A549 (cell line): ENCODE data around the gene POLR2H. TPM values are rescaled to one million over a fixed set of nuclear protein-coding genes. Genes with fewer than 3 reads are reported as not detected.

Experiments
- ATAC-seq, 2 experiments: fragments of 200-7000 bp in 1 of 2; fragments of >200 bp in 1 of 2; cut with Nextera tagmentation in 1 of 2; cut with Tn5 transposase in 1 of 2; 3 replicates each; pipeline versions ENCODE4 v1.8.0 to v1.9.1; 2018 to 2020; ENCODE audit warnings: mild to moderate bottlenecking in 1 of 2, moderate library complexity in 1 of 2
- CTCF ChIA-PET: fragments of 300-600 bp; sonication (Branson Sonifier 250); formaldehyde crosslinking; extraction: SDS; loops from one replicate; lab custom pipeline; 2021; ENCODE audit warnings: antibody characterized with exemption, inconsistent platforms; lab: Yijun Ruan, JAX
- POLR2A ChIA-PET: fragments of 350-600 bp; formaldehyde crosslinking; extraction: SDS; loops from one replicate; lab custom pipeline; 2021; ENCODE audit warnings: antibody characterized with exemption, inconsistent platforms; lab: Yijun Ruan, JAX
- DNase-seq, 2 experiments: peaks; one replicate each; pipeline versions ENCODE4 v3.0.0 to v3.0.0-alpha.2; 2011 to 2016; ENCODE audit warnings: low read depth in 1 of 2, low spot score in 1 of 2
- FAIRE-seq: peaks from 2 replicates; lab custom pipeline; 2011; peaks lifted over from hg19 to GRCh38; lab: Jason Lieb, UNC
- H3K27ac ChIP-seq, 2 experiments: fragments of >200 bp; sonication (Bioruptor Twin); formaldehyde crosslinking; 3 replicates each; pipeline ENCODE4 v1.5.1; 2016 to 2017
- H3K4me1 ChIP-seq: fragments of >200 bp; sonication (Bioruptor Twin); formaldehyde crosslinking; 3 replicates; pipeline ENCODE4 v1.6.1; 2016
- H3K4me2 ChIP-seq: fragments of >200 bp; sonication (Bioruptor Twin); formaldehyde crosslinking; 3 replicates; pipeline ENCODE4 v1.6.1; 2016
- H3K4me3 ChIP-seq: fragments of >200 bp; sonication (Bioruptor Twin); formaldehyde crosslinking; 3 replicates; pipeline ENCODE4 v1.5.1; 2016
- H3K9me3 ChIP-seq: fragments of >200 bp; sonication (Bioruptor Twin); formaldehyde crosslinking; 3 replicates; pipeline ENCODE4 v1.6.1; 2016
- BHLHE40 ChIP-seq: IDR thresholded peaks from 2 replicates; pipeline ENCODE4 v1.6.1; 2012; ENCODE audit warnings: low read depth, low read length, inconsistent platforms
- CBX2 ChIP-seq: fragments of 200-600 bp; sonication (generic); IDR thresholded peaks from 2 replicates; pipeline ENCODE4 v1.6.1; 2016; ENCODE audit warnings: low read depth, mild to moderate bottlenecking, borderline replicate concordance
- CBX8 ChIP-seq: fragments of 200-600 bp; sonication (generic); IDR thresholded peaks from 2 replicates; pipeline ENCODE4 v1.6.1; 2016
- CEBPB ChIP-seq, 2 experiments: fragments of >200 bp in 1 of 2; sonication (Bioruptor Twin) in 1 of 2; formaldehyde crosslinking in 1 of 2; IDR thresholded peaks; 2 replicates each; pipeline ENCODE4 v1.6.1; 2012 to 2016
- CHD2 ChIP-seq: fragments of 150-350 bp; IDR thresholded peaks from 2 replicates; pipeline ENCODE4 v1.6.1; 2014; ENCODE audit warnings: low read length; ENCODE audit not compliant: partially characterized antibody
- CHD4 ChIP-seq: fragments of 200-600 bp; sonication (generic); IDR thresholded peaks from 2 replicates; pipeline ENCODE4 v1.6.1; 2016; ENCODE audit warnings: antibody characterized with exemption, mild to moderate bottlenecking, borderline replicate concordance
- EHMT2 ChIP-seq: fragments of 200-600 bp; sonication (generic); IDR thresholded peaks from 2 replicates; pipeline ENCODE4 v1.6.1; 2016; ENCODE audit warnings: antibody characterized with exemption, low read depth, mild to moderate bottlenecking, moderate library complexity
- ESRRA ChIP-seq: fragments of 150-350 bp; IDR thresholded peaks from 2 replicates; pipeline ENCODE4 v1.6.1; 2014; ENCODE audit warnings: mild to moderate bottlenecking, low read length, borderline replicate concordance
- HDAC2 ChIP-seq: fragments of 200-600 bp; sonication (generic); IDR thresholded peaks from 2 replicates; pipeline ENCODE4 v1.6.1; 2016
- JUN ChIP-seq, 2 experiments: fragments of >200 bp; sonication (Bioruptor Twin); formaldehyde crosslinking; IDR thresholded peaks; 2 replicates in 1 of 2; 3 replicates in 1 of 2; pipeline ENCODE4 v1.6.1; 2016 to 2017
- KDM1A ChIP-seq: fragments of 200-600 bp; sonication (generic); IDR thresholded peaks from 2 replicates; pipeline ENCODE4 v1.6.1; 2016; ENCODE audit warnings: low read depth, mild to moderate bottlenecking
- KDM5A ChIP-seq: fragments of 200-600 bp; sonication (generic); IDR thresholded peaks from 2 replicates; pipeline ENCODE4 v1.6.1; 2016; ENCODE audit warnings: antibody characterized with exemption, mild to moderate bottlenecking
- MAFK ChIP-seq: fragments of 450-650 bp; IDR thresholded peaks from 2 replicates; pipeline ENCODE4 v1.6.1; 2014; ENCODE audit not compliant: partially characterized antibody
- MAX ChIP-seq: IDR thresholded peaks from 2 replicates; pipeline ENCODE4 v1.6.1; 2012
- MAZ ChIP-seq: fragments of 150-350 bp; IDR thresholded peaks from 2 replicates; pipeline ENCODE4 v1.6.1; 2014; ENCODE audit warnings: antibody characterized with exemption, low read depth, low read length, borderline replicate concordance
- MYC ChIP-seq: IDR thresholded peaks from 2 replicates; pipeline ENCODE4 v1.6.1; 2012; ENCODE audit warnings: mild to moderate bottlenecking, inconsistent platforms, low read length, improper control_type of control experiment, borderline replicate concordance
- POLR2A ChIP-seq: IDR thresholded peaks from 2 replicates; pipeline ENCODE4 v1.6.1; 2012; ENCODE audit warnings: mild to moderate bottlenecking, low read length
- POLR2AphosphoS2 ChIP-seq: conservative IDR thresholded peaks from 2 replicates; pipeline ENCODE4 v1.6.1; 2012; ENCODE audit warnings: low read length, improper control_type of control experiment, inconsistent platforms
- RARB ChIP-seq: fragments of 250-450 bp; sonication (Bioruptor Pico); IDR thresholded peaks from 2 replicates; pipeline ENCODE4 v1.8.0; 2021; ENCODE audit warnings: mild to moderate bottlenecking, moderate library complexity
- RCOR1 ChIP-seq: fragments of 150-350 bp; IDR thresholded peaks from 2 replicates; pipeline ENCODE4 v1.6.1; 2014; ENCODE audit warnings: antibody characterized with exemption, low read length, low read depth
- RFX5 ChIP-seq: fragments of 450-650 bp; IDR thresholded peaks from 2 replicates; pipeline ENCODE4 v1.7.1; 2014; ENCODE audit warnings: antibody characterized with exemption, mild to moderate bottlenecking, moderate library complexity
- SMC3 ChIP-seq: fragments of >200 bp; sonication (Bioruptor Twin); formaldehyde crosslinking; IDR thresholded peaks from 3 replicates; pipeline ENCODE4 v1.6.1; 2018; ENCODE audit warnings: inconsistent platforms
- SREBF2 ChIP-seq: fragments of 450-650 bp; IDR thresholded peaks from 2 replicates; pipeline ENCODE4 v1.6.1; 2014; ENCODE audit warnings: mild to moderate bottlenecking, moderate library complexity
- USF2 ChIP-seq: fragments of 450-650 bp; IDR thresholded peaks from 2 replicates; pipeline ENCODE4 v1.6.1; 2014; ENCODE audit warnings: antibody characterized with exemption
- ZFP36 ChIP-seq: fragments of 450-650 bp; IDR thresholded peaks from 2 replicates; pipeline ENCODE4 v1.6.1; 2014; ENCODE audit warnings: borderline replicate concordance; ENCODE audit not compliant: partially characterized antibody
- ZNF302 ChIP-seq: fragments of 250-450 bp; sonication (Bioruptor Pico); IDR thresholded peaks from 2 replicates; pipeline ENCODE4 v1.9.0; 2021; ENCODE audit warnings: inconsistent platforms, mild to moderate bottlenecking, moderate library complexity
- ZSCAN20 ChIP-seq: fragments of 250-450 bp; sonication (Bioruptor Pico); IDR thresholded peaks from 2 replicates; pipeline ENCODE4 v1.8.0; 2022; ENCODE audit warnings: mild to moderate bottlenecking, moderate library complexity
- WGBS: methylation state at CpG from one replicate; pipeline ENCODE4 v1.1.6; 2017; ENCODE audit errors: missing lambda C conversion rate; 5-methylcytosine and 5-hydroxymethylcytosine counted together
- polyA plus RNA-seq, 4 experiments: library from polyadenylated mRNA; depleted of rRNA in 3 of 4; stranded (reverse); fragments of >200 nt; fragmentation: RNase III in 1 of 4; extraction: RNeasy Plus Mini Kit Qiagen cat#74134 plus additional on column Dnase treatment in 1 of 4; gene quantifications; 2 replicates in 3 of 4; 3 replicates in 1 of 4; pipeline ENCODE4 v1.2.3, GENCODE V29; 2011 to 2017
- TF ChIP-seq, protein P1 (sequence below): fragments of >200 bp; sonication (Bioruptor Twin); formaldehyde crosslinking; IDR thresholded peaks from 2 replicates; pipeline ENCODE4 v1.6.1; 2016
- TF ChIP-seq, protein P2 (sequence below): fragments of 200-600 bp; sonication (generic); IDR thresholded peaks from 2 replicates; pipeline ENCODE4 v1.6.1; 2016; ENCODE audit warnings: antibody characterized with exemption, mild to moderate bottlenecking, moderate library complexity
- TF ChIP-seq, protein P3 (sequence below): IDR thresholded peaks from 2 replicates; pipeline ENCODE4 v1.6.1; 2012; ENCODE audit warnings: low read depth, borderline replicate concordance

The POLR2H gene
- polyA plus RNA-seq, 2 of the 4 experiments (the other 2 are of a cell fraction), result 104 to 127 TPM

- FAIRE-seq (no peak), ATAC-seq (no peak), DNase-seq (no peak)
- CTCF ChIA-PET, result interaction anchor here (0.6 to 0.9 kb wide), 2 partner anchors 9 to 25 kb away, joined by 3 to 4 read pairs; no protein-coding TSS in a partner anchor
- POLR2A ChIA-PET, result no interaction called here
- no peak overlapping the region for H3K4me2 ChIP-seq
- H3K4me3 ChIP-seq, result no peak overlapping the region
- TF ChIP-seq JUN (IDR thresholded peaks at IDR 0.05) (no peak), CHD4 (no peak), SREBF2 (no peak), EHMT2 (no peak), KDM5A (no peak), USF2 (no peak), CBX8 (no peak), RFX5 (no peak), HDAC2 (no peak), POLR2A (no peak), CEBPB (IDR thresholded peaks at IDR 0.05) (no peak), MYC (no peak), MAFK (no peak), ZNF302 (no peak)
- TF ChIP-seq, protein P1, sequence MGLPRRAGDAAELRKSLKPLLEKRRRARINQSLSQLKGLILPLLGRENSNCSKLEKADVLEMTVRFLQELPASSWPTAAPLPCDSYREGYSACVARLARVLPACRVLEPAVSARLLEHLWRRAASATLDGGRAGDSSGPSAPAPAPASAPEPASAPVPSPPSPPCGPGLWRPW, result no peak
- 100% methylated on average over 3 of the region's 3 CpGs for WGBS
- H3K4me1 ChIP-seq, result peaks cover 25% of the 10 kb centered on the region; the same call in 1 of the 3 replicates
- H3K9me3 ChIP-seq, result no peaks in the 10 kb centered on the region
- no peak overlapping the region for H3K27ac ChIP-seq
These were observed 33.0 kb upstream of the POLR2H start for GRCh38 chr3:184328516-184328915.

DNA sequence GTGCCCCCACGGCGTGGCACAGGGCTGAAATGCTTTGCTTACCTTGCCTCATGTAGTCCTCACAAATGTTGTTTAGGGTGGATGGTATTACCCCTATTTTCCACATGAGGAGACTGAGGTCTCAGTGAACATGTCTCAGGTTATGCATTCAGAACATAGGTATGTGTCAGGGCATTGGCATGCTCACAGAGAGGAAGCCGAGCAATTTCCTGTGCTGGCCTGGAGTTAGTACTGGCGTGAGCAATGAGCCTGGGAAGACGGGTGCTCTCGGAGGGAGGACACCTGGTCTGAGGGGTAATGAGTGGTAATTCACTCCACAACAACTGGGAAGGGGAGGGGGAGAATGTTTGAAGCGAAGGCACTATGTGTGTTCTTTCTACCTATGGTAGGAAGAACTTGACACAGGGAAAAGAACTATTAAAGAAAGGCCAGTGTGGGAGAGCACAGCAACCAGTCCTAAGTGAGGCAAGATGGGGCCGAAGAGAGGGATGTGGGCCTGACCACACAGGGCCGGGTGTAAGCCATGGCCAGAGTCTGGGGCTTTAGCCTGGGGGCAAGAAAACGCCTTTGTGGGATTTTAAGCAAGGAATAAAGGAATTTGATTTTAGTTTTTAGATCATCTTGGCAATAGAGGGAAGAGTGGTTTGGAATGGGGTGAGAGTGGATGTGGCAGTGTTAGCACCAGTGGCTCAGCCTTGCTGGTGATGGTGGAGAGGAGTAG, 29.0 kb upstream of the POLR2H start:
- CTCF ChIA-PET, result no interaction called here
- Histone ChIP-seq H3K9me3 (no peaks in the 10 kb centered on the region), H3K4me3 (no peak overlapping the region)

DNA sequence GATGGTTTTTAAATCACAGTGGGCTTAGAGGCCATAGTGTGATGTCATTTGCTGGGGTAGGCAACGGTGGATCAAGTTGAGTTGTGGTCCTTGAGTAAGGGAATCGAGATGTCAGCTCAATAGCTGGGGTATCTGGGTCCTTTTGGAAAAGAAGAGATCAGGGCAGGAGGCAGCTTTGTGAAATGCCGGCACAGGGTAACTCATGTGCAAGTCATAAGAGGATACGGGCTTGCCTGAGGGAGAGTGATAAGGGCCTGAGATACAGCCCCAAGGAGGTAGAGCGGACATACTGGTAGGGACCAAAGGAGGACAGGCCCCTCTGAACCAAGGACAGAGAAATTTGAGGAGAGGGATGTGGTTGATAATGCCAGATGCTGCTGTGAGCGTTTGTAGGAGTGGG, 28.3 kb upstream of the POLR2H start:
- H3K9me3 ChIP-seq, result no peaks in the 10 kb centered on the region
- H3K4me2 ChIP-seq, result no peak overlapping the region
- DNase-seq (no peak), FAIRE-seq (no peak), ATAC-seq (no peak)
- H3K4me1 ChIP-seq, result peaks cover 54% of the 10 kb centered on the region; the same call in 2 of the 3 replicates
- 91% methylated on average over 6 of the region's 6 CpGs for WGBS
- H3K27ac ChIP-seq, result peak overlapping the region in 1 of 2 experiments; percentile 15; a peak in 2 of 6 replicates
- ChIA-PET CTCF (no interaction called here), POLR2A (no interaction called here)
- H3K4me3 ChIP-seq, result no peak overlapping the region
- TF ChIP-seq CBX8, result no peak
- no peak for TF ChIP-seq SMC3
- TF ChIP-seq, protein P2, sequence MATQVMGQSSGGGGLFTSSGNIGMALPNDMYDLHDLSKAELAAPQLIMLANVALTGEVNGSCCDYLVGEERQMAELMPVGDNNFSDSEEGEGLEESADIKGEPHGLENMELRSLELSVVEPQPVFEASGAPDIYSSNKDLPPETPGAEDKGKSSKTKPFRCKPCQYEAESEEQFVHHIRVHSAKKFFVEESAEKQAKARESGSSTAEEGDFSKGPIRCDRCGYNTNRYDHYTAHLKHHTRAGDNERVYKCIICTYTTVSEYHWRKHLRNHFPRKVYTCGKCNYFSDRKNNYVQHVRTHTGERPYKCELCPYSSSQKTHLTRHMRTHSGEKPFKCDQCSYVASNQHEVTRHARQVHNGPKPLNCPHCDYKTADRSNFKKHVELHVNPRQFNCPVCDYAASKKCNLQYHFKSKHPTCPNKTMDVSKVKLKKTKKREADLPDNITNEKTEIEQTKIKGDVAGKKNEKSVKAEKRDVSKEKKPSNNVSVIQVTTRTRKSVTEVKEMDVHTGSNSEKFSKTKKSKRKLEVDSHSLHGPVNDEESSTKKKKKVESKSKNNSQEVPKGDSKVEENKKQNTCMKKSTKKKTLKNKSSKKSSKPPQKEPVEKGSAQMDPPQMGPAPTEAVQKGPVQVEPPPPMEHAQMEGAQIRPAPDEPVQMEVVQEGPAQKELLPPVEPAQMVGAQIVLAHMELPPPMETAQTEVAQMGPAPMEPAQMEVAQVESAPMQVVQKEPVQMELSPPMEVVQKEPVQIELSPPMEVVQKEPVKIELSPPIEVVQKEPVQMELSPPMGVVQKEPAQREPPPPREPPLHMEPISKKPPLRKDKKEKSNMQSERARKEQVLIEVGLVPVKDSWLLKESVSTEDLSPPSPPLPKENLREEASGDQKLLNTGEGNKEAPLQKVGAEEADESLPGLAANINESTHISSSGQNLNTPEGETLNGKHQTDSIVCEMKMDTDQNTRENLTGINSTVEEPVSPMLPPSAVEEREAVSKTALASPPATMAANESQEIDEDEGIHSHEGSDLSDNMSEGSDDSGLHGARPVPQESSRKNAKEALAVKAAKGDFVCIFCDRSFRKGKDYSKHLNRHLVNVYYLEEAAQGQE, result no peak
- no peak for TF ChIP-seq MAX
- TF ChIP-seq KDM1A, result no peak
- TF ChIP-seq, protein P3, sequence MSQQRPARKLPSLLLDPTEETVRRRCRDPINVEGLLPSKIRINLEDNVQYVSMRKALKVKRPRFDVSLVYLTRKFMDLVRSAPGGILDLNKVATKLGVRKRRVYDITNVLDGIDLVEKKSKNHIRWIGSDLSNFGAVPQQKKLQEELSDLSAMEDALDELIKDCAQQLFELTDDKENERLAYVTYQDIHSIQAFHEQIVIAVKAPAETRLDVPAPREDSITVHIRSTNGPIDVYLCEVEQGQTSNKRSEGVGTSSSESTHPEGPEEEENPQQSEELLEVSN, result no peak
- no peak for TF ChIP-seq ZSCAN20 (CRISPR knock-in tag)
- TF ChIP-seq CHD2, result no peak
- no peak for TF ChIP-seq RCOR1
- no peak for TF ChIP-seq SREBF2
- no peak for TF ChIP-seq MAZ
- no peak for TF ChIP-seq CBX2
- no peak for TF ChIP-seq MYC
- TF ChIP-seq ZFP36, result no peak
- TF ChIP-seq ESRRA, result no peak
- TF ChIP-seq RARB (CRISPR knock-in tag), result no peak
- TF ChIP-seq, protein P1, result no peak

More for the DNA sequence above, 29.0 kb upstream of the POLR2H start:
- Histone ChIP-seq H3K4me1 (peaks cover 54% of the 10 kb centered on the region; the same call in 2 of the 3 replicates), H3K27ac (peak overlapping the region in 1 of 2 experiments; percentile 16; a peak in 2 of 6 replicates), H3K4me2 (no peak overlapping the region)
- POLR2A ChIA-PET, result no interaction called here
- 66% methylated on average over 10 of the region's 10 CpGs for WGBS
- TF ChIP-seq BHLHE40, result no peak
- TF ChIP-seq JUN (IDR thresholded peaks at IDR 0.05), result 0 out of 5 replicates have a peak, but pooled peaks of 1 of the 2 experiments have one; percentile 16
- TF ChIP-seq POLR2AphosphoS2, result 0 out of 2 replicates have a peak, but pooled peaks have one; percentile 13
- TF ChIP-seq MAZ, result no peak
- ATAC-seq, result no peak
- FAIRE-seq, result no peak
- no peak for DNase-seq
